Uterus (tissue), 2 donors: ENCODE results near the gene ZYG11B.

Experiments
- POLR2A ChIP-seq, 2 donors: fragments of 450-650 bp; IDR thresholded peaks; one replicate each; pipeline ENCODE4 v1.6.1; 2016; ENCODE audit warnings: antibody characterized with exemption in 2 of 2, mild to moderate bottlenecking in 1 of 2, moderate library complexity in 1 of 2
- TF ChIP-seq, protein P1 (sequence below), 4 experiments: fragments of 200-600 bp in 2 of 4; fragments of 450-650 bp in 2 of 4; sonication (generic) in 2 of 4; IDR thresholded peaks; one replicate each; pipeline ENCODE4 v1.5.1; 2016 to 2019; ENCODE audit warnings: antibody characterized with exemption in 4 of 4, mild to moderate bottlenecking in 2 of 4, moderate library complexity in 1 of 4

DNA sequence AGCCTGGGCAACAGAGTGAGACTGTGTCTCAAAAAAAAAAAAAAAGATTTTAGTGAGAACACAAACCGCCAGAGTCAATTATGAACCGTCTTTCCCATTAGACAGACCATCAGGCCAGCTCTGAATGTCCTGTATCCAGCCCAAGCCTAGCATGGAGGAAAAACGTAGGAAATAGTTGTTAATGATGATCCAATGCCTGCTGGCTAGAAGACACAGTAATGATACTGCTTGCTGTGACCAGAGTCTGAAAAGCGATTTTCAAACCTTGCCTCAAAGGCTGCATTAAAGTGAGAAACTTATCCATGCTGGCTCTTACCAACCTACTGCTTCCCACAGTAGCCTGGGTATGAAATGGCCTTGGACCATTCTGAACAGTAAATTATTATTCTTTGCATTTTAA lies 45.1 kb upstream of the ZYG11B start:
- TF ChIP-seq, protein P1, sequence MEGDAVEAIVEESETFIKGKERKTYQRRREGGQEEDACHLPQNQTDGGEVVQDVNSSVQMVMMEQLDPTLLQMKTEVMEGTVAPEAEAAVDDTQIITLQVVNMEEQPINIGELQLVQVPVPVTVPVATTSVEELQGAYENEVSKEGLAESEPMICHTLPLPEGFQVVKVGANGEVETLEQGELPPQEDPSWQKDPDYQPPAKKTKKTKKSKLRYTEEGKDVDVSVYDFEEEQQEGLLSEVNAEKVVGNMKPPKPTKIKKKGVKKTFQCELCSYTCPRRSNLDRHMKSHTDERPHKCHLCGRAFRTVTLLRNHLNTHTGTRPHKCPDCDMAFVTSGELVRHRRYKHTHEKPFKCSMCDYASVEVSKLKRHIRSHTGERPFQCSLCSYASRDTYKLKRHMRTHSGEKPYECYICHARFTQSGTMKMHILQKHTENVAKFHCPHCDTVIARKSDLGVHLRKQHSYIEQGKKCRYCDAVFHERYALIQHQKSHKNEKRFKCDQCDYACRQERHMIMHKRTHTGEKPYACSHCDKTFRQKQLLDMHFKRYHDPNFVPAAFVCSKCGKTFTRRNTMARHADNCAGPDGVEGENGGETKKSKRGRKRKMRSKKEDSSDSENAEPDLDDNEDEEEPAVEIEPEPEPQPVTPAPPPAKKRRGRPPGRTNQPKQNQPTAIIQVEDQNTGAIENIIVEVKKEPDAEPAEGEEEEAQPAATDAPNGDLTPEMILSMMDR (IDR thresholded peaks at IDR 0.05): no peak
- no peak for TF ChIP-seq POLR2A (IDR thresholded peaks at IDR 0.05)
